GM21723 (cell line): ENCODE data around the gene CEBPG.

Source experiments
- ATAC-seq: cut with Tn5 transposase; IDR thresholded peaks from one replicate; pipeline ENCODE4 v1.9.1; 2021; ENCODE audit warnings: mild to moderate bottlenecking, moderate library complexity; ENCODE audit not compliant: unreplicated experiment

The CEBPG gene

DNA sequence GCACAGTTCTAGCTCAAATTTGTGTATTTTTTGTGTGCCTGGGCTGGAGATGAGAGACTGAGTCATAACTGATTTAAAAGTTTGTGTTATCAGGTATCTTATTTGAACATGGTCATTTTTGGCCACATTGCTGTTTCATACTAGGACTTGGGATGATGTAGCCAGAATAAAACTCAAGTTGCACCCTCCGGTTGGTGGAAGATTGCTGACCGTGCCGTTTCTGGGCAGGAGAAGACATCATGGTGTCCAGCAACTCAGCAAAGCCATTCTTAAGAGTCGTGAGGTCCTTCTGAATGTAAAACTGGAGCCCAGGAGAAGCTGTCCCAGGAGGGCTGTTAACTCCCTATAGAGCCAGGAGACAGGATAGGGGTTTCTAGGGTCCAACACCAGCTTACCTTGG is 7.6 kb downstream of the CEBPG start:
- no peak for ATAC-seq

GRCh38 chr19:33382006-33382405 is 8.5 kb downstream of the CEBPG start:
- ATAC-seq, result no peak

DNA sequence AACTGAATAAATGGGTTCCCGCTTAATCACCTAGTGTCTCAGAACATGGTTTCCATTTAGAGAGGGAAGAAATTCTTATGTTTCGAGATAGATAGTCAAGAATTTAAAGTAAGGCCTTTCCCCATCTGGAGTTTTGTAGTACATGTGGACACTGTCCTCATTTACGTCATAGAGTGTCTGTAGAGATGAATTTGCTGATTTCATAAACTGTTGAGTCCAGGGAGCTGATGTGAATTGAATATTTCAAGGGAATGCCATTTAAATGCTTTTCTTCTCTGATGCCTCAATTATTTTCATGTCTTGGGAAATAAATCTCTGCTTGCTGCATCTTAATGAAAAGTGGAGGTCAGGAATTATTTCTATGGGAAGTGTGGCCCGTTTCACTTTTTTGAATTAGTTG is 9.5 kb downstream of the CEBPG start:
- no peak for ATAC-seq

DNA sequence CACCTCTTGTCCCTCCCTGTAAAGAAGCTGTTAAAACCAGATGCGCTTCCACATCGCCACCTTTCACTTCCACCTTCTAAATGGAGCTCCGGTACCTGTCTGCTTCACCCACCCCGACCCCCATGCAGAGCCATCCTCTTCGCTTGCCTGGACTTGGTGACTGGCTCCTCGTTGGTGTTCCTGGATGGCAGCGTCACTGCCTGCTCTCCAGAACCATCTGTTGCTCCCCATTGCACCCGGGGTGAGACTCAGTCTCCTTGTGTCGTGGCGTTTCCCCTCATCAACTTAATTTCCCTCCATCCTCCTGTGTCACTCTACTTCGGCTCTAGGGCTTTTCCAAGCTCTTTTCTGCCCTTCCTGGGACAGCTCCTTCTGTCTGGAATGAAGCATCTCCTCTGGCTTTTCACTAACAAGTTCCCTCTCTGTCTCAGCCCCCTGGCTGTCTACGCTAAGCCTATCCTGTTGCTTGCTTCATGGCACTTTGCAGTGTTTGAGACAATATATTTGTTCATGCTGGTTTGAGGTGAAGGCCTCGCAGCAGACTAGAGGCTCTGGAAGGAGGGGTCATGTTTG is 10.3 kb downstream of the CEBPG start:
- no peak for ATAC-seq

- no peak for ATAC-seq
Measured at GRCh38 chr19:33384983-33385382, 11.5 kb downstream of the CEBPG start.

DNA sequence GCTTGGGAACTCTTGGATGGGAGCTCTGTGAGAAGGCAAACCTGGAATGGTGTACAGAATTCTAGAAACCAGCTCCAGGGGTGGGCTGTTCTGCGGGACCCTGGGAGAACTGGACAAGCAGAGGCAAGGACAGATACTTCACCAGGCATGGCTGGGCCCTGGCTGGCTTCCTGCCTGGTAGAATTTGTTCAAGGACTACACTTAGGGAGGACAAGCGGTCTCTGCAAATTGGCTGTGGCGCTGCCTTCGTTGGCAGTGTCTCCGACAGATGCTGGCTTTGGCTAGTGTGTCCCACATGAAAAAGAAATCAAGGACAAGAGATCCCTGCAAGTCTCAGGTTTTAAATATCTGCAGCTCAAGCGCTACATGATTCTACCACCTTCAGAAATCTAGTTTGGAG is 12.4 kb downstream of the CEBPG start:
- ATAC-seq, result no peak

GRCh38 chr19:33386361-33386858 is 12.9 kb downstream of the CEBPG start:
- no peak for ATAC-seq

- ATAC-seq, result no peak
Measured at GRCh38 chr19:33387351-33388230, 14.1 kb downstream of the CEBPG start.

DNA sequence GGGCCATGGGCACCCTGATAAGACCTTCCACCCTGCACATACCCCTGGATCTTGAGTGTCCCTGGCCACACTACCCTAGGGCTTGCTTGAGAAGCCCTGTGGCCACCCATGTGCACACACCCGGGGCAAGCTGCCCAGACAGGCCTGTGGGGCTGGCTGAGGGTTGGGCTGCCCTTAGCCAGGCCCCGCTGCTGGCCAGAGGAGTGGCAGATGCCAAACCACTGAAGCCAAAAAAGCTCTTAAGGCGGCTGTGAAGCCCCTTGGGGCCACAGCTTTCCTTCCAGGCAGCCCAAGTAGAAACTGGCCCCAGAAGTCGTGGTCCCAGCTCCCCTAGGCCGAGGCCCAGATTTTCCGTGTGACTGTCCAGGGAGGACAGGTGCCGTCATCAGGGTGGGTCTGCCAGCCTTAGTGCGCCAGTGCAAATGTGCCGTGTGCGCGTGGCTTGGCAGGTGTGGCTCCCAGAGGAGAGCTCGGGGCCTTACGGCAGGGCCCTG is 14.8 kb downstream of the CEBPG start:
- ATAC-seq, result no peak

GRCh38 chr19:33388725-33389420 is 15.4 kb downstream of the CEBPG start:
- no peak for ATAC-seq

DNA sequence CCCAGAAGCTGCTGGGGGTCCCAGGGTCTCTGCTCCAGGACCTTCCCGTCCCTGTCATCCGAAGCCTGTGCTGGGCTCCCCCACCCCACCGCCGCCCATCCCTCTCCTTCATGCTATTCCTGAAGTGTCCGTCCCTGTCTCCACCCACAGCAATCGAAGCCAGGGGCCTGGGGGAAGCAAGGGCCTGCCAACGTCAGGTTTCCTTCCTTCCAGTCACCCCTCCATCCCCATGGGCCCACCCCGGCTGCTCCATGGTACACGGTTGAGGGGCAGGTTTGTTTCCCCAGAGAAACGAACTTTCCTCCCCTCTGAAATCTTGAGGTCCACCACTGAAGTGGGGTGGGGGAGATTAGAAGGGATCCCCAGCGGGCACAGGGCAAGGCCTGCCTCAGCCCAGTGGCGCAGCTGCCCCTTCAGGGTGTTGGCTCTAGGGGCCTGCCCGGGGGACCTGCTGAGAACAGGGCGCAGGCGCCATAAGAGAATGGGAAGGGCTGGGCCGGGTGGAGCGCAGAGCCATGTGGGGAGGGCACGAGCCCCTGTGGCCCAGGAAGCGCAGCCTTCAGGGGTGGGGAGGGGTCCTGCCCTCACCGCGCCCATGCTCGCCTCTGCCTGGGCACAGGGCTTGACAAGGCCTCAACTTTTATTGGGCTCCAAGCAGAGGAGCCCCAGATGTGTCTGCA is 16.1 kb downstream of the CEBPG start:
- no peak for ATAC-seq

GRCh38 chr19:33390101-33390907 is 16.8 kb downstream of the CEBPG start:
- ATAC-seq, result no peak

DNA sequence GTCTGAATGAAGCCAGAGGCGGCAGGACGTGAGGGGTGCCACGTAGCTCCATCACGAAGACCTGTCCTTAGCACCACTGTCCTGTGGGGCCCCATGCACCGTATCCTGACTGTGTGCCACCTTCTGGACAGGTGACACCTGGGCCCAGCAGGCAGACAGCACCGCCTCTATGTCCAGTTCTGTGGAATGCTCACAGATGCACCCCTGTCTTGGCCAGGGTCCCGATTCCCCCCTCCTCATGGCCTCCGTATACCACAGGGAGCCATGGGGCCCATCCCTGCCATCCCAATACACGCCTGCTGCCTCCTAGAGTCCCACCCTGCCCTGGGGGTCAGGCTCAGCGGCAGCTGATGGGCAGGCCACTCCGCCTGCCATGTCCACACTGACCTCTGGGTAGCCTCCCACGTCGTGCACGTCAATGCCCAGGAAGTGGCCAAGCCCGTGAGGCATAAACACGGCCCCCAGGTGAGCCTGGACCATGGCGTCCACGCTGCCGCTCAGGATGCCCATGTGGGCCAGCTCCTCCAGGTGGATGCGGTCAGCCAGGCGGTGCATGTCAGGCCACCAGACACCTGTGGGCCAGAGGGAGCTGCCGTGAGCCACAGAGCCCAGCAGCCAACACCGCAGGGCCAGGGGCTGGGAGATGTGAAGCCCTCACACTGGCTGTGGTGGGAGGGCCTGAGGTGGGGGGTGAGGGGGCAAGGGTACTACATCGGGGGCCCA is 17.6 kb downstream of the CEBPG start:
- no peak for ATAC-seq

DNA sequence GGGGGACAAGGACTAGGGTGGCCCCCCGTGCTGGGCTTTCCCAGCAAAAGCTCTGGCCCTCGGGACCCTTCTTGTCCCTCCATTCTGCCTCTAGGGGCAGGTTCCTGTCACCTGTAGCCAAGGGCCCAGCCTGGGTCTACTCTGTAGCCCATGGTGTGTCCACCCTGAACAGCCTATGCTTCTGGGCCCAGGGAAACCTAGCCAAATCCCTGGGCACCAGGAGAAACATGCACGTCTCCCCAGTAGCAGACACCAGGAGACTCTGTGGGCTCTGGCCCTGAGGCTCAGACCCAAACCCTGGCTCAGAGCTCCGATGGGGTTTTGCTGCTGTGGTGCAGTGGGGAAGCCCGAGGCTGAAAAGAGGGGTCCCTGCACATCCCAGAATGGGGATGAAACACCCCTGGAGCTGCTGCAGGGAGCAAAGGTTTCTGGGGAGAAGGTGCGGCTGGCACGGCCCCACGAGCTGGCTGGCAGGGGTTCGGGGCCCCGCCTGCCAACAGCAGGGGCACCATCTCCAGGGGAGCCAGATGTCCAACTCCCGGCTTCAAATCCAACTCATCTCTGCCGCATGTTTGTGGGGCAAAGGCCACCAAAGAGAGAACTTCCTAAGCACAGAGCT is 18.2 kb downstream of the CEBPG start:
- no peak for ATAC-seq

- no peak for ATAC-seq
Measured at GRCh38 chr19:33392341-33393285, 19.1 kb downstream of the CEBPG start.

DNA sequence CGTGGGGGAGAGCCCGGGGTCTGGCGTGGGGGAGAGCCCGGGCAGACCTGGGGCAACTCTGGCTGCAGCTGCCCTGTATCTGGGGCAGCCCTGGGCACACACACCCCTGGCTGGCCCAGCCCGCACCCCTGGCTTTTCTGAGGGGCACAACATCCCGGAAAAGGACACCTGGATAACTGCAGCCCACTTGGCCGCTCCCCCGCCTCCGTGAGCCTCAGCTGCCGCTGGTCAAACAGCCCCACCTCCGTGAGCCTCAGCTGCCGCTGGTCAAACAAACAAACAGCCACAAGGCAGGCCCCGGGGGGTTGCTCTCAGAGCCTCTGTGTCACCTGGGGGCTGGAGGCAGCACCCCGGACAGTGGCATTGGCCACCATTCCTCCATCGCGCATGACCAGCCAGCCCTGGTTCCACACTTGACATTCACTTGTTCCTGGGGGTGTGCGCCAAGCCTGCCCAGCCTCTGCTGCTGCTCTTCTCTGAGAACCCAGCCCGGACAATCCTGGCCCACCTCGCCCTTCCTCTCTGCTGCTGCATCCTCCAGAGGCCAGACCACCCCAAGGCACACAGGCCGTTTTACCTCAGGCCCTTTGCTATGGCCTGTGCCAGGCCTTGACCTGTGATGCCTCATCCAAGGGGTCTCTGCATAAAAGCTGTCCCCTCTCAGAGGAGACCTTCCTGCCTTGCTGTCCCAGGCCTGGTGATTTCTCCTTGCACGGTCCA is 19.9 kb downstream of the CEBPG start:
- no peak for ATAC-seq

GRCh38 chr19:33394006-33394722 is 20.7 kb downstream of the CEBPG start:
- no peak for ATAC-seq
